GM21717 (cell line): ENCODE measurements around the gene TMEM236.

ENCODE experiments used
- ATAC-seq: cut with Tn5 transposase; IDR thresholded peaks from one replicate; pipeline ENCODE4 v1.9.1; 2021; ENCODE audit warnings: mild to moderate bottlenecking, moderate library complexity; ENCODE audit not compliant: unreplicated experiment

TMEM236 gene

DNA sequence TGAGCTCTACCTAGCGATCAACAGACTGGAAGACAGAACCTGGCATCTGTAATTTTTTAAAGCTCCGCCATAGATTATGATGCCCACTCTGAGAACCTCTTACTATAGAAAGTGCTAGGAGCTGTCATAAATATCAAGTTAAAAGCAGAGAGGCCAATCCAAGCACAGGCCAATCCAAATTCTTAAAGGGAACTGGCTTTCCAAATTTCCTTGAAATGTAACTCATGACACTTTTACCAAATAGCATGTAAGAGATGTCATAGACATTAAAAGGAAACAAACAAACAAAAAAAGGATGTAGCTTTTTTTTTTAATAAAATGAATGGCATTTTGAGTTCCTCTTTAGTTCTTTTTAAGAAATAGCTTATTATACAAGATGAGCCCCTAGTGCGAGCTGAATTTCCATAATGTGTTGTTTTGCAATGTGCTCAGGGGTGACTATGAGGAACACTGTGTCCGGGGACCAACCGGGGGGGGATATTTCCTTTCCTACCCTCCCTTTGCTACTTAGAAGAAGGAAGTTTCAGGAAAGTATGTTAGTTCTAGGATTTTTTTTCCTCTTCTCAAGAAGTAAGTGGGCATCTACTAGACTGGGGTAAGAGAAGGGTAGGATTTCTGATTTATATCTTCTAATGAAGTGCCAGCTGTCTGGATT is 33.4 kb downstream of the TMEM236 start:
- no peak for ATAC-seq

DNA sequence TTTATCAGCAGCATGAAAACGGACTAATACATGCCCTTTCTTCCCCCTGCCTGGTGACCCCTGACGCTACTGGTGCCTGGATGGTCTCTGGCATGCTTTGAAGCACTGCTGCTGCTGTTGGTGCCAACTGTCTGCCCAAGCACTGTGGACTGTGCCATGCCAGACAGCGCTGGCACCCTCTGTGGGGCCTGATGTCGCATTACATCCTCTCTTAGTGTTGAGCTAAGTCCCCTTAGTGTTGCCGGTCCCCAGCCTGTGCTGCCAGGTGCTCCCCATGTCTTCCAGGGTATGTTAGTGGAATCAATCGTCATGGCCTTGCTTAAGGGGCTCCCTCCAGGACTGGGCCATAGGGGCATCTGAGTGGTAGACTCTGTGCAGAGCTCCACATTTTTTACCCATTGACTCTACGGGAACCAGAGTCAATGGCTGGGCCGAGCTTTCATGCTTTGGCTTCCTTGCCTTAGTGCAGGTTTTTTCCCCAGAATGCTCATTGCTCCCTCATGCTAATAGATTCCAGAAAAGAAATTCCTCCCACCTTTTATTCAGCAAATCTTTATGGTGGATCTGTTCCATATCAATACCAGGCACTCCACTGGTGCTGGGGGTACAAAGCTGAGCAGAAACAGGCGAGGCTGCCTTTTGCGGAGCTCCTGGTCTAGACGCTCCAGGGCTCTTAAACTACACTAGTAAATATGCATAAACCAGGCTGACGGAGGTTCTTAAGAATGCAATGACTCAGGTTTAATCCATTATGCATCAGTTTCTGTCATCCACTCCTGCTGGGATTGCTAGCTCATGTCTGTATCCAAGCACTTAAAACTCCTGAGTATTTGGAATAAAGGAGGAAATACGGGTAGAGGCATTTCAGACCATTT is 35.3 kb downstream of the TMEM236 start:
- no peak for ATAC-seq

DNA sequence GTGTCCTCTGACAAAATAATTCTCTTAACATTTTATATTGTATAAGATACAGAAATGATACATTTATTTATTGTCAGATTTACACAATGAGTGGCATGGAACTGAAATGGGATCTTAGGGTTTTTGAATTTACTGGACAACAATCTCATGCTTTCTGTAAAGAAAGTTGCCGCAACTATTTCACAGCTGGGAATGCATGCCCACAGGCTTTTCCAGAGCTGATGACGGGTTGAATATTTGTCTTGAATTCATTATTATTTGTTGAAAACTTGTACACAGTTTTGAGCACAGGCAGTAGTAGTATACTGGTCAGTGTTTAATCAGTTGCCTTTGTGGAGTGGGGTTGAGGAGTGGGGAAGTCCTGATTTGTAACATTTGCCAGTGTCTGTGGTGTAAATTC is 36.6 kb downstream of the TMEM236 start:
- no peak for ATAC-seq

DNA sequence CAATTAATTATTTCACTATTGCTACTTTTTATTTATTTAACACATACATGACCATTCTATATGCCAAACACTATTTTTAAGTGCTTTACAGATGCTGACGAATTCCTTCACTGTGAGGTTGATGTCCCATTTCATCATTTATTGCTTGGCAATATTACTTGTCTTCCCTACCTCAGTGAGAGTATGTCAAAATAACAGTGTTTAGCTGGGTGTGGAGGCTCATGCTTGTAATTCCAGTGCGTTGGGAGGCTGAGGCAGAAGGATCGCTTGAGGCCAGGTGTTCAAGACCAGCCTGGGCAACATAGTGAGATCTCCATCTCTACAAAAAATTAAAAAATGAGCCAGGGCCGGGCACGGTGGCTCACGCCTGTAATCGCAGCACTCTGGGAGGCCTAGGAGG is 37.4 kb downstream of the TMEM236 start:
- no peak for ATAC-seq

- no peak for ATAC-seq
These were observed 38.6 kb downstream of the TMEM236 start for GRCh38 chr10:17790651-17791050.

GRCh38 chr10:17792991-17793390 is 41.0 kb downstream of the TMEM236 start:
- no peak for ATAC-seq

GRCh38 chr10:17793823-17794644 is 42.0 kb downstream of the TMEM236 start:
- no peak for ATAC-seq

- no peak for ATAC-seq
These were observed 43.1 kb downstream of the TMEM236 start for GRCh38 chr10:17795083-17795482.

- ATAC-seq = no peak
These were observed 44.0 kb downstream of the TMEM236 start for GRCh38 chr10:17795813-17796594.

- ATAC-seq = no peak
These were observed 49.5 kb downstream of the TMEM236 start for GRCh38 chr10:17801507-17801906.

- no peak for ATAC-seq
These were observed 50.3 kb downstream of the TMEM236 start for GRCh38 chr10:17802350-17802749.

GRCh38 chr10:17802976-17803375 is 51.0 kb downstream of the TMEM236 start:
- ATAC-seq = no peak

- no peak for ATAC-seq
These were observed 53.3 kb downstream of the TMEM236 start for GRCh38 chr10:17805330-17805729.

GRCh38 chr10:17805921-17806577 is 54.0 kb downstream of the TMEM236 start:
- ATAC-seq = no peak

DNA sequence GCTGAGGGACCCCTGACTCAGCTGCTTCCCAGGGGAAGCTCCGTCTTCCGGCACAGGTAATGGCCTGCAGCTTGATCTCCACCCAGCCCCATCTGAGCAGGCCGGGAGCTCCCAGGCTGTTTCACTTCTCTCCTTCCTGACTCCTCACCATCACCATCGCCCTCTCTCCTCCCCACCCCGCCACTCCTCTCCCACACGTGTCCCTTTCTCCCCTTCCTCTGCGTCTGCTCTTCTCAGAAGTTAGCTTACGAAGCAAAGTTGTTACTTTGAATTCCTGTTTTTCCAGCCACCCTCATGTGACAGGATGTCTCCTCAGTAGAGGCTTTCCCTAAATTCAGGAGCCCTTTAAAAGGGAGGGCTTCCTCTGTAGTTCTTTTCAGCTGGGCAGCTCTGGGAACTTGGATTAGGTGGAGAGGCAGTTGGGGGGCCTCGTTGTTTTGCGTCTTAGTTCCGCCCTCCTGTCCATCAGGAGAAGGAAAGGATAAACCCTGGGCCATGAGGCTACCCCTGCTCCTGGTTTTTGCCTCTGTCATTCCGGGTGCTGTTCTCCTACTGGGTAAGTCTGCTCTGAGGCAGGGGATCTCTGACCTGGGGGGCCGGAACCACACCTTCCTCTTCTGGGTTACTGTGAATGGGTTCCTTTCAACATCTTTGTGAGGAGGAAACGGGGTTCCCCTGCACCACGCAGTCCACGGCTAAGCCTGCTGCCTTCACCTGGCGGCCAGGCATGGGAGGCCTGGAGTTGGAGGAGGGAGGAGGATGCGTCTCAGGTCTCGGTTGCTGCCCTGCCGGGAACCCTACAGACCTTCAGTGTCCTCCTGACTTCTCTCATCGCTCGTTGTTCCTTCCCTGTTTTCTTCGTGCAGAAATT is 57.2 kb downstream of the TMEM236 start, which contains the start of gene MRC1:
TSS of gene MRC1 (plus strand) at position 378 of the 871 bp plus-strand sequence. CDS start at position 496, 118 bp downstream.
- no peak for ATAC-seq

DNA sequence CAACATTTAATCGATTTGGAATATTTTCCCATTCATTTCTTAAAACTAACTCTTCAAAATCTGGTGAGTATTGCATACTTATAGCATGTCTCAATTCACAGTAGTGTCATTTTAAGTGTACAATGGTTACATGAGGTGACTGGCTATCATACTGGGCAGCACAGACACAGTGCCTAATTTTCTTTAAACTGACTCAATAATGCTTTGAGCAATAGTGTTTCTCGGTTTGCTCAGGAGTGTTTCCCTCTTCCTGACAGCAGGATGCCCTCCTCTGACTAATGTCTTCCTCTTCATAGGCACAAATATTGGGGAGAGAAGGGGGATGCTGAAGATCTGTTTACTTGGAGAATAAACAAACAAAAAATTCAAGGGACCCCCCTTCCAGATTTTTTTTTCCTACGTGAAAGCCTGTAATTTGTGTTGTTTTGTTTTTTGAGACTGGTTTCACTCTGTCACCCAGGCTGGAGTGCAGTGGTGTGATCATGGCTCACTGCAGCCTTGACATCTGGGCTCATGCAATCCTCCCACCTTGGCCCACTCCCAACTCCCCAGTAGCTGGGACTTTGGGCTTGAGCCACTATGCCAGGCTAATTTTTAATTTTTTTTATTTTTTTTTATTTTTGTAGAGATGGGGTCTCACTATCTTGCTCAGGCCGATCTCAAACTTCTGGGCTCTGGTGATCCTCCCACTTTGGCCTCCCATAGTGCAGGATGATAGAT is 59.3 kb downstream of the TMEM236 start:
- ATAC-seq = no peak

DNA sequence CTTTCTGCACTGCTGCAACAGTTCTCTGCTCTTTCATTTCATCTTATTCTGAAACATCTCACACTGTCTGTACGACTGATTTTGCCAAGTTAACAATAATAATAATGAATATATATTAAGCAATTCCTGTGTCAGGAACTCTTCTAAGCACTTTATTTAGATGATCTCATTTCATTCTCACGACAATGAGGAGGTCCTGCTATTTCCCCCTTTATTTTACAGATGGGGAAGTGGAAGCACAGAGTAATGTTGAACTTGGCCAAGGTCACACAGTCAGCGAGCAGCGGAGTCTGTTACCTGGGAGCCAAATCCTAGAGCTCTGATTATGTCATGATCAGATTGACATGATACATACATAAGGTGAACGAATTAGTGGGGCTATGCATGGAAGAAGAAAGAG is 63.0 kb downstream of the TMEM236 start:
- no peak for ATAC-seq

GRCh38 chr10:17816199-17816598 is 64.2 kb downstream of the TMEM236 start:
- no peak for ATAC-seq
